GM12892 (cell line): ENCODE measurements around the gene SLC25A39.

ENCODE experiments used
- POLR2AphosphoS5 ChIP-seq: IDR thresholded peaks from 2 replicates; pipeline ENCODE4 v1.6.1; 2011; ENCODE audit warnings: low read depth, low read length, control low read depth
- TAF1 ChIP-seq: IDR thresholded peaks from 2 replicates; pipeline ENCODE4 v1.6.1; 2011; ENCODE audit warnings: low read depth, mild to moderate bottlenecking, control low read depth, low read length, borderline replicate concordance

GRCh38 chr17:44324571-44325275 lies at the start of gene SLC25A39:
- TF ChIP-seq POLR2AphosphoS5 (peak; percentile 81), TAF1 (peak; percentile 39; the same call in 1 of the 2 replicates)
